ENCODE data around the gene HFE.
"Not testable (repeated sequence)": the region's sequence is repeated elsewhere in the genome, so short reads cannot be mapped to it uniquely, and the experiment has no call there.

HFE gene

GRCh38 chr6:26059941-26060340 lies 27.3 kb upstream of the HFE start:
- DNase-seq: no peak

GRCh38 chr6:26064619-26065257 lies 22.5 kb upstream of the HFE start:
- DNase-seq: peak; percentile 70

- DNase-seq: peak; percentile 77
Observed at GRCh38 chr6:26065952-26066380, 21.3 kb upstream of the HFE start.

GRCh38 chr6:26067367-26067766 lies 19.9 kb upstream of the HFE start:
- DNase-seq: no peak

- DNase-seq: no peak
Observed at GRCh38 chr6:26068036-26068435, 19.2 kb upstream of the HFE start.

- DNase-seq: no peak
Observed at GRCh38 chr6:26071135-26071534, 16.1 kb upstream of the HFE start.

- DNase-seq: no peak
Observed at GRCh38 chr6:26075063-26075717, 12.0 kb upstream of the HFE start.

GRCh38 chr6:26078066-26078465 lies 9.2 kb upstream of the HFE start:
- DNase-seq: not testable (repeated sequence)

- DNase-seq: not testable (repeated sequence)
Observed at GRCh38 chr6:26081096-26081495, 6.1 kb upstream of the HFE start.

GRCh38 chr6:26086211-26086610 lies 1.0 kb upstream of the HFE start:
- DNase-seq: peak; percentile 64

- DNase-seq: no peak
Observed at GRCh38 chr6:26088344-26088743, 1.1 kb downstream of the HFE start.

- DNase-seq: no peak
Observed at GRCh38 chr6:26089272-26089671, 2.0 kb downstream of the HFE start.

- DNase-seq: no peak
Observed at GRCh38 chr6:26092443-26092842, 5.2 kb downstream of the HFE start.

GRCh38 chr6:26094036-26094435 lies 6.8 kb downstream of the HFE start:
- DNase-seq: no peak

GRCh38 chr6:26097268-26097875 lies 10.1 kb downstream of the HFE start:
- DNase-seq: peak; percentile 72

- DNase-seq: no peak
Observed at GRCh38 chr6:26103141-26103769, 16.0 kb downstream of the HFE start.

- peak; percentile 95 for DNase-seq
Observed at GRCh38 chr6:26103770-26104456, 16.7 kb downstream of the HFE start.

- DNase-seq: no peak
Observed at GRCh38 chr6:26104457-26105108, 17.4 kb downstream of the HFE start.

GRCh38 chr6:26105109-26105730 lies 18.0 kb downstream of the HFE start:
- no peak for DNase-seq

- no peak for DNase-seq
Observed at GRCh38 chr6:26105842-26106241, 18.6 kb downstream of the HFE start.

- no peak for DNase-seq
Observed at GRCh38 chr6:26107935-26108334, 20.7 kb downstream of the HFE start.

GRCh38 chr6:26109772-26110171 lies 22.5 kb downstream of the HFE start:
- no peak for DNase-seq

Measured in CD4-positive, alpha-beta T cell treated with Interleukin-4 for 4 hours (primary cell).